Measurements from ENCODE around the gene OR2B3. TPM values are rescaled to one million over a fixed set of nuclear protein-coding genes. Genes with fewer than 3 reads are reported as not detected.

Gene OR2B3
- total RNA-seq (2021; ENCODE audit: unreplicated experiment): not detected
- polyA plus RNA-seq (2012): not detected in 2 replicates
- Bru-seq, nascent RNA: not detected
- BruChase-seq, experiment 1, labeled RNA remaining after a 6-hour chase: not detected
- BruChase-seq, experiment 2, labeled RNA remaining after a 2-hour chase: not detected
- long read RNA-seq: 0 reads

GRCh38 chr6:29087213-29087612 is at the start of gene OR2B3:
TSS of gene OR2B3 (minus strand) at chr6:29087313. CDS start at chr6:29087248, 65 bp downstream.
- CTCF ChIA-PET: no interaction called here
- intact Hi-C loops (cut with micrococcal nuclease): no loop called here
- RAD21 ChIA-PET (ENCODE audit: low non-redundant PET in 1 of 2, low total read pairs in 2 of 2, uncharacterized antibody in 2 of 2, unreplicated experiment in 2 of 2): no interaction called here
- no peaks in the 10 kb centered on the region for H3K9me3 ChIP-seq (ENCODE audit: control insufficient read depth in 1 of 2, insufficient read depth in 1 of 2, low read depth in 1 of 2, low read length in 2 of 2)
- DNase-seq (ENCODE audit: low read depth, low spot score): no peak
- no peak within 1 kb of the TSS for H3K4me3 ChIP-seq (replicated peaks in 1 of 2; ENCODE audit: low read depth in 1 of 2, low read length in 2 of 2)
- no peak within 1 kb of the TSS for H2AFZ ChIP-seq (ENCODE audit: low read depth, low read length, poor library complexity, severe bottlenecking)
- no TSS peak for BruUV-seq (replicated peaks)
- no peaks in the 10 kb centered on the region for H3K4me1 ChIP-seq (ENCODE audit: control insufficient read depth in 1 of 2, insufficient read depth in 2 of 2, low read length in 2 of 2)
- no peaks in the 10 kb centered on the region for H3K9me2 ChIP-seq (ENCODE audit: insufficient read depth)
- no peak within 1 kb of the TSS for H3K9ac ChIP-seq (ENCODE audit: low read length)
- no peaks in the 10 kb centered on the region for H4K20me1 ChIP-seq (ENCODE audit: insufficient read depth)
- no peaks in the 10 kb centered on the region for H3K36me3 ChIP-seq (ENCODE audit: control insufficient read depth in 1 of 2, insufficient read depth in 2 of 2, low read length in 2 of 2)
- no peak within 1 kb of the TSS for H3K4me2 ChIP-seq (ENCODE audit: low read length)
- no peaks in the 10 kb centered on the region for H3K27me3 ChIP-seq (ENCODE audit: insufficient read depth, low read length)
- ATAC-seq: no peak
- POLR2A ChIA-PET: no interaction called here
- H3K27ac ChIP-seq (ENCODE audit: low read depth, low read length): no peak within 1 kb of the TSS
- no peak for TF ChIP-seq SP1 (IDR thresholded peaks at IDR 0.05; ENCODE audit: low read depth)
- TF ChIP-seq ATF3 (IDR thresholded peaks at IDR 0.05): no peak
- TF ChIP-seq ZBTB33 (IDR thresholded peaks at IDR 0.05; ENCODE audit: extremely low read depth, insufficient replicate concordance, low read length): no peak
- TF ChIP-seq EZH2 (IDR thresholded peaks at IDR 0.05): no peak
- no peak for TF ChIP-seq JUND (IDR thresholded peaks at IDR 0.05)
- TF ChIP-seq ZFX (IDR thresholded peaks at IDR 0.05): no peak
- H3K79me2 ChIP-seq (ENCODE audit: insufficient read depth, low read length): no peaks in the 10 kb centered on the region

- Histone ChIP-seq H3K9me3 (ENCODE audit: control insufficient read depth in 1 of 2, insufficient read depth in 1 of 2, low read depth in 1 of 2, low read length in 2 of 2) (no peaks in the 10 kb centered on the region), H3K27me3 (ENCODE audit: insufficient read depth, low read length) (peaks cover 4% of the 10 kb centered on the region; the same call in 1 of the 2 replicates), H3K79me2 (ENCODE audit: insufficient read depth, low read length) (no peaks in the 10 kb centered on the region), H3K4me1 (ENCODE audit: control insufficient read depth in 1 of 2, insufficient read depth in 2 of 2, low read length in 2 of 2) (no peaks in the 10 kb centered on the region), H3K4me2 (ENCODE audit: low read length) (no peak overlapping the region), H3K27ac (ENCODE audit: low read depth, low read length) (no peak overlapping the region), H3K36me3 (ENCODE audit: control insufficient read depth in 1 of 2, insufficient read depth in 2 of 2, low read length in 2 of 2) (no peaks in the 10 kb centered on the region), H3K9ac (ENCODE audit: low read length) (no peak overlapping the region), H4K20me1 (ENCODE audit: insufficient read depth) (no peaks in the 10 kb centered on the region), H2AFZ (ENCODE audit: low read depth, low read length, poor library complexity, severe bottlenecking) (no peak overlapping the region), H3K9me2 (ENCODE audit: insufficient read depth) (peaks cover 3% of the 10 kb centered on the region; the same call in 1 of the 2 replicates), H3K4me3 (replicated peaks in 1 of 2; ENCODE audit: low read depth in 1 of 2, low read length in 2 of 2) (no peak overlapping the region)
- ChIA-PET POLR2A (no interaction called here), RAD21 (ENCODE audit: low non-redundant PET in 1 of 2, low total read pairs in 2 of 2, uncharacterized antibody in 2 of 2, unreplicated experiment in 2 of 2) (no interaction called here), CTCF (no interaction called here)
- intact Hi-C loops (cut with micrococcal nuclease): no loop called here
- no TSS peak for BruUV-seq (replicated peaks)
- ATAC-seq (no peak), DNase-seq (ENCODE audit: low read depth, low spot score) (no peak)
- TF ChIP-seq SIN3A (IDR thresholded peaks at IDR 0.05; ENCODE audit: low read depth) (no peak), POLR2AphosphoS5 (IDR thresholded peaks at IDR 0.05; ENCODE audit: low read depth, low read length) (no peak), JUND (IDR thresholded peaks at IDR 0.05) (no peak), EGR1 (IDR thresholded peaks at IDR 0.05; ENCODE audit: low read depth) (no peak), YY1 (IDR thresholded peaks at IDR 0.05; ENCODE audit: extremely low read depth, insufficient replicate concordance, low read depth, low read length) (no peak), POLR2A (IDR thresholded peaks at IDR 0.05; ENCODE audit: borderline replicate concordance, extremely low read depth, insufficient read depth, insufficient read length) (no peak), TCF7L2 (IDR thresholded peaks at IDR 0.05; ENCODE audit: borderline replicate concordance, extremely low read depth, insufficient read depth, insufficient read length) (no peak), CBX3 (IDR thresholded peaks at IDR 0.05; ENCODE audit: low read depth) (no peak), REST (IDR thresholded peaks at IDR 0.05; ENCODE audit: low read depth) (no peak), ELF1 (IDR thresholded peaks at IDR 0.05; ENCODE audit: borderline replicate concordance, low read depth) (no peak), RAD21 (IDR thresholded peaks at IDR 0.05; ENCODE audit: low read depth) (no peak), SRF (IDR thresholded peaks at IDR 0.05; ENCODE audit: low read depth) (no peak), EZH2 (IDR thresholded peaks at IDR 0.05) (no peak)
Observed at GRCh38 chr6:29131691-29132090, 44.6 kb upstream of the OR2B3 start.

Data from HCT116 (cell line).